ENCODE data around the gene TRAK1.

TRAK1 gene

DNA sequence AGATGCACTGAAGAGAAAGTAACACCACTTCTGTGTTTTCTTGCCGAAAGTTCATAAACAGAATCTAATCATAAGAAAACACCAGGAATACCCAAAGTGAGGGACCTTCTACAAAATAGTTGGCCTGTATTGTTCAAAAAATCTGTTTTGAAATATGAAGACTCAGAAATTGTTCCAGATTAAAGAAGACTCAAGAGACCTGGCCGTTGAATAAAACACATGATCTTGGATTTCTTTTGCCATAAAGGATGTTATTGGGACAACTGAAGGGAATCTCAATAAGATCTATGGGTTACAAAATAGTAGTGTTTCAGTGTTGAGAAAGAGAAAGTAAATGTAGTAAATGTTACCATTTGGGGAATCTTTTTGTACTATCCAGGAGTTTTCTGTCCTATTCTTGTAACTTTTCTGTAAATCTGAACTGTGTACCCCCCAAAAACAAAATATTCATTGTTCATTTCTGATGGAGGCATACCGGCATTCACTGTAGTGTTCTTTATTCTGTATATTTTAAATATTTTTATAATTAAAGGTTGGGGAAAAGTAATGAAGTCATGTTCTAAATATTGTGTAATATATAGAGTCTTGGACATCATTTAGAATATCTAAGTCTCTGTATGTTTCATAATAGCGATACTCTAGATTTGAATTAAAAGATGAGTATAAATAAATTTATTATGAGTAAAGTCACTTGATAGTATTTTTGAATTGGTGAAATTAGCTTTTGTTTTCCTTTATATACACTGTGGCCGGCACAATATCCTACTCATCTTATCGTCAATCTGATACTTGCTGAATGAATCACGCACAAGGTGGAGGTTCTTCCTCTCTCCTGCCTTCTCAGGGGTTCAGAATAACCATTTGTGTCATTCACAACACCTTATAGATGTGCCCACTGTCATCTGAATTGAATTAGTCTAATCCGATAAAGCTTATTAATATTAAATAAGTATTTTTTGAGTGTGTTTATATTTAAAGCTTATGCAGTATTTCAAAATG lies 66.7 kb downstream of the TRAK1 start:
- no peak for DNase-seq (ENCODE audit: low spot score)

GRCh38 chr3:42159147-42159546 lies 68.0 kb downstream of the TRAK1 start:
- DNase-seq (ENCODE audit: low spot score): peak; percentile 46

- no peak for DNase-seq (ENCODE audit: low spot score)
Observed at GRCh38 chr3:42159706-42160472, 68.7 kb downstream of the TRAK1 start.

DNA sequence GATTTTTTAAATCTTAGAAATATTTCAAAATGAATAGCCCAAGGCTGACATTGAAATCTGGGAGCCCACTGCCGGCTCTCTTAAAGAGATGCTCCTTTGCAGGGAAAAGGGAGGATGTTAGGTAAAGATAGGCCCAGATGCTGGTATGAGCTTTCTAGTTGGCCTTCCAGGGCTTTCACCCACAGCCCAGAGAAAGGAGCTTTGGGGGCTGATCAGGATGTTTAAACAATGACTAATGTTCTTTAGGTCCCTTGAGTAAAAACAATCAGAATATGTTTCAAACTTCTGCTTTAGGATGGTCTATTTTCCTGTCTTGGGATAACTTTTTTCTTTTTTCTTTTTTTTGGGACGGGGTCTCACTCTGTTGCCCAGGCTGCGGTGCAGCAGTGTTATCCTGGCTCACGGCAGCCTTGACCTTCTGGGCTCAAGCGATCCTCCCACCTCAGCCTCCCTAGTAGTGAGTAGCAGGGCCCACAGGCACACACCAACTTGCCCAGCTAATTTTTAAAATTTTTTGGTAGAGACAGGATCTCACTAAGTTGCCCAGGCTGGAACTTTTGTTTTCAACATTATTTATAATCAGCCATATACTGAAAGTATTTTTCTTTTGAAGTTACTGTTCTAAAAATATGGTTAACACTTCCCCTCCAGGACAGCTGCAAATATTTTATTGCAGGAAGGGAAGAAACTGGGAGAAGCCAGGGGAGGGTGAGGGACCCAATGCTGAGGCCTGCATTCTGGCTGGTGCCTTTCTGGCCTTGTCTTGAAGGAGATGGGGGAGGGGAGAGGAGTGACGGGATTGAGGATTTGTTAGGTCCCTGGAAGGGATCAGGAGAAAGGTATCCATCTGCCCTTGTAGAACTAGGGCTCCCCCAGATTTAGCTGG lies 70.1 kb downstream of the TRAK1 start:
- DNase-seq (ENCODE audit: low spot score): no peak

- no peak for DNase-seq (ENCODE audit: low spot score)
Observed at GRCh38 chr3:42162462-42162861, 71.3 kb downstream of the TRAK1 start.

DNA sequence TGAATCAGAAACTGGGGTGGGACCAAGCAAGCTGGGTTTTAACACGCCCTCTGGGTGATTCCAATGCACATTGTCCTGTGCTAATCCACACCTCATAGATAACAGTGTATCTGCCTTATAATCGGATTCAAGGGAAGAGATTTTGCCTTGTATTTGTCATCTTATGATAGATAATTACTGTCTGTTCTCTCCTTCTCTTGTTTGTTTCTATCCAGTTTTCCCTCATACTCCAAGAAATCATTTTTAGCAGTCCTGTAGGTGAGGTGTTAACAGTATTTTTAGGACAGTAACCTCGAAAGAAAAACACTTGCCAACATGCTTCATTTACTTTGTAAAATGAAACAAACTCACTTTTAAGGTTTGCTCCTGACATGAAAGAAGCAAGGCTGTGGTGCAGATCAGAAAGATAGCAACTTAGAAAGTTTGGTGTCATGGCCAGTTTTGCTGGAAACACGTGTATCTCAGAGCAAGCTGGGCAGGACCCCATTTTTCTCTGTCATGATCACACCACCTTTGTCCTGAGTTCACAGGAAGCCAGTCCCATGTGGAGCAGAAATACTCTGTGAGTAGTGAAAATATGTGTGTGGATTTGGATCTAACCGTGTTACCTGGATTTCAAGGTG lies 72.6 kb downstream of the TRAK1 start:
- no peak for DNase-seq (ENCODE audit: low spot score)

GRCh38 chr3:42164656-42165055 lies 73.5 kb downstream of the TRAK1 start:
- DNase-seq (ENCODE audit: low spot score): no peak

DNA sequence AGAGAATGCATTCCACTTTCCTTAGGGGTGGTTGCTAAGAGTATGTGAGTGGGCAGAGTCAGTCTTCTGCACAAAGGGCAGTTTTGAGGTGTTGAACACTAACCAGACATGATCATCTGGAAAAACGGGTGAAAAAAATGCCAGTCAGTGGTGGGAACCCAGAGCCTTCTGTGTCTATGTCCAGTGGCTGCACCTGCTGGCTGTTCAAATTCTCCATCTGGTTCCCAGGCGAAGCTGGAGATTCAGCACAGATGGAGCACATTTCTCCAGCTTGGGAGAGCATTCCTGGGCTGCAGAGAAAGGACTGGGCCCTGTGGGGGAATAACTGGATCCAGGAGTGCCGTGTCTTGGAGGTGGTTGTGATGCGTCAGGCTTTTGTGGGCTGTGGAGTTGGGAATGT lies 74.1 kb downstream of the TRAK1 start:
- peak; percentile 53 for DNase-seq (ENCODE audit: low spot score)

DNA sequence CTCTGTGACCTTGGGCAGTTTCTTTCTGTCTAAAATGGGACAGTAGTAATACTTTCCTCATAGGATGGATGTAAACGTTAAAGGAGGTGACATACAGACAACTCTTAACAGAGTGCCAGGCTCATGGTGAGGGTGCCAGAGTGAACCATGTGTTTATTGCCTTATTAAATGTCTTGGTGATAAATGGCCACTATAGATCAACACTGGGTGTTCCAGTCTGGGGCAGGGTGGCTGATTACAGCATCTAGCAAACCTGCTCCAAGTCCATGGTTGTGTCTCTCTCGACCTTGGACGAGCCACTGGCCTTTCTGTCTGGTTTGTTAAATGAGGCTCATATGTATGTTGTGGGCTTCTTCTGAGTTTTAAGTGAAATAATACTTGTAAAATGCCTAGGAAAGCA lies 75.1 kb downstream of the TRAK1 start:
- DNase-seq (ENCODE audit: low spot score): no peak

DNA sequence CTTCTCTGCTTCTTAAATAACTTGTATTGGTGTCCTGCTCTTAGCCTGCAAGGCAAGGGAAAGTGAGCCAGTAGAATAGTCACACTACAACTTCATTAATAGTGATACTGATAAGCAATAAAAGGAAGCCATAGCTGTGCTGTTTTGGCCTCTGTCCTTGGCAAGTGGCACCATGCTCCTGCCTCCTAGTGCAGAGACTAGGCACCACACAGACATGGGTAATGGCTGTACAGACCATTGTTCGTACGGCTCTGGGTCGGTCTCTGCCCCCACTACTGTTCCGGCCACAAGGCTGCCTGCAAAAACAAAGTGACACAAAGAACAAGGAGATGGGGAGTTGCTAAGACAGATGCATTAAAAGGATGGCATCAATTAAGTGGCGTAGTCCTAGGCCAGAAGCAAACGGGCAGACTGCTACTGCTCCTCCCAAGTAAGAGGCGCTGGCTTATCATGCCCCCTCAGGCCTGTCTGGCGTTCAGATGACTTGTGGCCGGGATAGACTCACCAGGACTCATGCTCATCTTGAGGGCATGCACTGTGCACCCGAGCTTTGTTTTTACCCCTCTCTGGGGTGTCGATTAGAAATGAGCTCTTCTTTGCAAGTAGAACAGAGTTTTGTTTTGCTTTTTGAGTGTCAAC lies 75.6 kb downstream of the TRAK1 start:
- DNase-seq (ENCODE audit: low spot score): no peak

- DNase-seq (ENCODE audit: low spot score): no peak
Observed at GRCh38 chr3:42169579-42170120, 78.5 kb downstream of the TRAK1 start.

- no peak for DNase-seq (ENCODE audit: low spot score)
Observed at GRCh38 chr3:42172047-42172654, 81.0 kb downstream of the TRAK1 start.

DNA sequence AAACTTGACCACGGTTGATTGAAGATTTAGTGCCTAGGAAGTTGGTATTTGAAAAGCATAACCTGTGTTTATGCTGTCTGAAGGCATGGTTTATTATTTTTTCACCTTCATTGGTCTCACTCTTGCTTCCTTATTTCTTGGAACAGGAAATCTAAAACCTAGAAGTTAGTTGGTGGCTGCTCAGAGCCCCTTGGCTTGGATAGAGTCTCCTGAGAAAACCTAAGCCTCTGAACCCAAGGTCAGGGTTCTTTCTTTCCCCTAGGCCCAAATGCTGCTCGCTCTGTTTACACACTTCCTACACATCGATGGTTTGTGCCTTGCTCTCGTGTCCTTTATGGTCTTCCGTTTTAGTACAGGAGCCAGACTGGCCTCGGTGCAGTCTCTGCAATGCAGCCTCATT lies 82.2 kb downstream of the TRAK1 start:
- no peak for DNase-seq (ENCODE audit: low spot score)

GRCh38 chr3:42174679-42175385 lies 83.7 kb downstream of the TRAK1 start:
- DNase-seq (ENCODE audit: low spot score): no peak

- DNase-seq (ENCODE audit: low spot score): no peak
Observed at GRCh38 chr3:42175386-42176240, 84.5 kb downstream of the TRAK1 start.

DNA sequence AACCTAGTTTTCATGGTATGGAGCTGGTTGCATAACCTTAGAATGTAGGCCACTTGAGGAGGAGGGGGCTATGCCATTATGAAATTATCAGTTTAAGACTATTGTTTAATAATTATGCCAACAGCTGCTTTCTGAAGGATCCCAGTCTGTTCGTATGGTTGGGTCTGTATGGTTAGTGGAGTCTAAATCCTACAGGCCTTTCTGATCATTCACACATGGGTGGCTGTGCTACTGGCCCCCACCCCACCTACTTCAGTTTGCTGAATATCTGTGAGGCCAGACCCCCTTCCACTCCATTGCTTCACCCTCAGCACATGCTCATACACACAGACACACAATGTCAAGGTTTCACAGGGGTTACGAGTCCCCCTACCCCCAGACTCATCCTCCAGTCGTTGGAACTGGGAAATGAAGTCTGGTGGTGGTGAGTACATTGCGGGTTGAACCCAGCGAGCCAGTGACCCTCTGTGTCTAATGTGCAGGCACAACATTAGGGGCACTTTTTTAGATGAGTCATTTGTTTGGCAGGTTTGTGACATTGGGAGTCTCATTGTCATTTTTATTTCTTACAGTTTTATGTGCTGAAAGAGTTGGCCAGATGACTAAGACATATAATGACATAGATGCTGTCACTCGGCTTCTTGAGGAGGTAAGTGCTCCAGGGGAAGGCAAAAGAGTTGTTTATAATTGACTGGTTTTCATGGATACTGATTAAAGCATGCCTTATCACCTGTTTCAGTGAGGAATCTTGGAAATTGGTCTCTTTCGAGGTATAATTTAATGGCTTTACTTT lies 85.3 kb downstream of the TRAK1 start:
- DNase-seq (ENCODE audit: low spot score): no peak

DNA sequence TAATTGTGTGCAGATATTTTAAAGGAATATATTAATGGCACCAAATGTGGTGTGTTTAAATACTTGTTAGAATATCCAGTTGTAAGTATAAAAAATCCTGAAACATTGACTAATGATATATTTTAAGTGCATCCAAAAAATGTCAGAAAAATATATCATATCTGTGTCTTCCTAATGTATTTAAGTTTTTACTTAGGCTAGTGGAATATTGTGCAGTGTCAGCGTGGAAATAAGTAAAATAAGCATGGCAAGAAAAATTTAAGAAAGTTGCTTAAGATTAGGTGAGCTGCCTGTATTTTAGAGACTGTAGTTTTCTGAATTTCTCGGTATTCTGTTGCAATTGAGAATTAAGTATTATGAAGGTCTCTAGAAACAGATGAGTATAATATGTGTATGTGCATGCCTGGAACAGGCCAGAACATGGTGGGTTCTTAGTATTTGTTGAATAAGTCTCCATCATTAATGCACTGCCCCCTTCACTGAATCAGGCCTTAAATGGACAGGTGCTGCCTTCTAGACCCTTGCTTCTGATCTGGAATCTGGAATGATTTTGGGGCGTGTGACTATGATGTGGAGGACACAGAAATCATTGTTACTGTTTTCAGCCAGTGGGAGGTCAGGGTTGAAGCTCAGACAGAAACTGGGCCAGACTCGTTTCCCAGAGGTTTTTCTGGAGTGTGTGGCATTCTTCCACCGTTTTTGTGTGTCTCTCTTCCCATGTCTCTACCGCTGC lies 86.1 kb downstream of the TRAK1 start:
- no peak for DNase-seq (ENCODE audit: low spot score)

Measured in cerebellar cortex (tissue), 1 donor.